IPS DF 4.7 (cell line): ENCODE results near the gene RPGR.

ENCODE experiments used
- DNase-seq: peaks from one replicate; pipeline ENCODE4 v3.0.0-alpha.2; 2013; ENCODE audit warnings: low spot score; ENCODE audit errors: extremely low read depth

The RPGR gene

GRCh38 chrX:38268011-38268410 is 59.3 kb downstream of the RPGR start:
- DNase-seq: no peak

- no peak for DNase-seq
Observed at GRCh38 chrX:38262715-38263620, 64.3 kb downstream of the RPGR start.

GRCh38 chrX:38260231-38260630 is 67.1 kb downstream of the RPGR start:
- peak; percentile 28 for DNase-seq

DNA sequence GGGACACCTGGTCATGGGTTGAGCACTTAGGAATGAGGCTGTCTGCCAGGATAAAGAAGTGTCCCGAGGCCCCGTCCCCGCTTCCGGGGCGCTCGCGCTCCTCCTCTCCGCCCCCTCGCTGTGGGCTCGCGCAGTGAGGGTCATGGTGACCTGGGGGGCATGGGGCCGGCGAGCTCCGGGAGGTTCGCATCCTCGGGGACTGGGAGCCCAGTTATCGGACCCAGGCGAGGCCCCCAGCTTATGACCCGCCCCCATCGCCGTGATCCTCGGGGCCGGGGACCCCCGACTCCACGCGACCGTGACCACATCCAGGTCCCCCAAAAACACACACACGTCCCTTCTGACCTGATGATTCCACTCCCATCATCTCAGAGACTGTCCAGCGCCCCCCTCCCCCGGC is 71.3 kb downstream of the RPGR start:
- no peak for DNase-seq

GRCh38 chrX:38249965-38250364 is 77.3 kb downstream of the RPGR start:
- DNase-seq: no peak

GRCh38 chrX:38247051-38247450 is 80.3 kb downstream of the RPGR start:
- no peak for DNase-seq

GRCh38 chrX:38240541-38240940 is 86.8 kb downstream of the RPGR start:
- DNase-seq: no peak

DNA sequence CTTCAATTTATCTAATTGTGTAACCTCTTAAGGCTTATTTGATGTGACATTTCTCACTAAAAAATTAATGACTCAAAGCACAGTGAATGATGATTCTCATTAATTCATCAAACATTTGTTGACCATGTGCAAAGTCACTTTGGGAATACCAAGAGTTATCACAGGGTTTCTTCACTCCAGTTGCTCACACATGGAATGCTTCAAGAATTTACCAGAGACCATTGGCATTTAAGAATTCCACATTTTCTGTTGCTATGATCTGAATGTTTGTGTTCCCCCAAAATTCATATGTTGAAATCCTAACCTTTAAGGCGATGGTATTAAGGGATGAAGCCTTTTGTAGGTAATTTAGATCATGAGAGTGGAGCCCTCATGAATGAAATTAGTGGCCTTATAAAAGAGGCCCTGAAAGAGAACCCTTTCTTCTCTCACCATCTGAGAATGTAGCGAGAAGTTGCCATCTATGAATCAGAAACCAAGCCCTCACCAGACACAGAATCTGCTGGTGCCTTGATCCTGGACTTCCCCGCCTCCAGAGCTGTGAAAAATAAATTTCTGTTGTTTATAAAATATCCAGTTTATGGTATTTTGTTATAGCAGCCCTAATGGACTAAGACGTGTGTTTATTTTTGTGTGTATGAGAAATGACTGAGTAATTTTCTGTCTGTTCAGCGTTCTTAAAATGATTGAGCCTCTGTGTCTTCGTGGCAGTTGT is 90.3 kb downstream of the RPGR start:
- no peak for DNase-seq

DNA sequence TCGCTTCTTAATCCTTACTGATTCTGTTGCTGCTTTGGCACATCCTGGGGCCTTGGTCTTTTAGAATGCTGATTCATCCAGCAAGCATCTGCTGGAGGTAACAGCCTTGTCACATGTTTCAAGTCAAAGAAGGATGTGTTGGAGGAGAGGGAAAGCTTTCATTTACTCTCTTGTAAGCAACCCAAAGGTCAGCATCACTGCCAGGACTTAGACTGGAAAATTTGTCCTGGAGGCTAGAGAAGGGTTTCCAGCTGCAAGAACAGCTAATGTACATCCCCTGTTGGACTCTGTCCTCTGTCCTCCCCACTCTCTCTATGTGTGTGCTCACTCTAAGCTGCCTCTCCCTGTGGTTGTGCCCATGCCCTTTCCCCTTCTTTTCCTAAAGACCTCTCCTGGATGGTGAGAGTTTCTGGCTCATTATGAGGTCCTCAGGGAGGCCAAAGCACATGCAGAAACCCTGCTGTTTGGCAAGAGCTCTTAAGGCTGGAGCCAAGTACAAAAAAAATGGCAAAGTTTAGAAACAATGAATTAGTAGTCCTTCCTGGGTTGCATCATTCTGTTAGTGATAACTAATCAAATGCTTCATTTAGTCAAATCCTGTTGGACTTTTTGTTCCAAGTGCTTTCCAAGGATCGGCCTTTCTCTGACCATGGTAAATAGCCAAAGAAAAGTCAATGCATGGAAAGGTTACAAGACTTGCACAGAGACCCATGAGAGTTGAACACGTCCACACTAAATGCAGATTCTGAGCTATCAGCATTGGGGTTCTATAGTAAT is 93.2 kb downstream of the RPGR start:
- DNase-seq: no peak

- no peak for DNase-seq
Observed at GRCh38 chrX:38232079-38232686, 95.1 kb downstream of the RPGR start.

DNA sequence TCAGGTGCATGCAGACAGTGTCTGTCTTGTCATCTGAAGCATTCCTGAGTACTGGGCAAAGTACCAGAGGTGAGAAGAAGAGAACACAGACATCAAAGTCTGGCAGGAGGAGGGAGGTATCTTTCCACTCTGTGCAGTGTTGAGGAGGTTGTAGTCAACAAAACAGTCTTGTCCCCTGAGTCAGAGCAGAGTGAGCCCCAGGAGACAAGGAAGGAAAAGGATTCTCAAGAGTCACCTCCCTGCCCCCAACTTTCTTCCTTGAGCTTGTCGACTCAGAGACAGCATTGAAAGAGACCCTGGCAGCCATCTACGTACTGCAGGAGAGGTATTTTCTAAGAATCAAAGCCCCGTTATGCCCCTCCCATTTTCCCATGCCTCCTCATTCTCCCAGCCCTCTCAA is 102.2 kb downstream of the RPGR start:
- no peak for DNase-seq

- DNase-seq: no peak
Observed at GRCh38 chrX:38224160-38224559, 103.1 kb downstream of the RPGR start.

GRCh38 chrX:38221391-38221929 is 105.8 kb downstream of the RPGR start:
- DNase-seq: no peak

GRCh38 chrX:38220415-38221390 is 106.6 kb downstream of the RPGR start, which contains the start of gene SRPX:
SRPX (minus strand) TSS chrX:38220871; CDS start chrX:38220792, 79 bp downstream.
- DNase-seq: no peak

DNA sequence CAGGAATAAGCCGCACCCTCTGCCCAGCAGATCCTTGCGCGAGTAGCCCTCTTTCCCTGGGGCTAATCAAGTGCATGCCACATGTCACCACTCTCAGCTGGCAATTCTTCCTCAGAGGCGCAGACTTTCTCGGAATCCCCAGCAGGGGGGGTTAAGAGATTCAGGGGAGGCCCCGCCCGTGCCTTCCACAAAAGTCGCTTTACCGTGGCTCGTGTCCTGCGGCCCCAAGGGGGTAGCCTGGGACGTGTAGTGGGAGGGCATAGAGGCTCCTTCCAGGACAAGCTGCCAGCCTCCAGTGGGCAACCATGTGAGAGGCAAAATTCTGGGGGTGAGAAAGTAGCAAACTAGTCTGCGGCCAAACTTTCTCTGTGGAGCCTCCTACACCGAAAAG is 107.3 kb downstream of the RPGR start:
- no peak for DNase-seq
